Measurements from ENCODE around the gene LRRC14B.

GRCh38 chr5:180286-180918 is 10.9 kb upstream of the LRRC14B start:
- TF ChIP-seq SUZ12 (IDR thresholded peaks at IDR 0.05; ENCODE audit: extremely low read depth, insufficient read depth, insufficient read length) (no peak), ZNF274 (IDR thresholded peaks at IDR 0.05; ENCODE audit: low read depth, low read length) (no peak)

Data from NT2/D1 (cell line).